Astrocyte (in vitro differentiated cells and primary cell): ENCODE data around the gene PCCA. TPM values are rescaled to one million over a fixed set of nuclear protein-coding genes. Genes with fewer than 3 reads are reported as not detected.

Experiments used
- DNase-seq: peaks from one replicate; pipeline ENCODE4 v3.0.0-alpha.2; 2010; ENCODE audit warnings: low read depth
- FAIRE-seq: peaks from 2 replicates; lab custom pipeline; 2011; peaks lifted over from hg19 to GRCh38; lab: Jason Lieb, UNC
- H2AFZ ChIP-seq: 2 replicates; pipeline ENCODE4 v1.6.0; 2012; ENCODE audit warnings: low read depth, low read length, inconsistent platforms
- H3K27ac ChIP-seq: 2 replicates; pipeline ENCODE4 v1.5.1; 2011; ENCODE audit warnings: low read depth, low read length, inconsistent platforms
- H3K27me3 ChIP-seq: 2 replicates; pipeline ENCODE4 v1.6.0; 2011; ENCODE audit warnings: low read length, inconsistent platforms; ENCODE audit not compliant: insufficient read depth
- H3K36me3 ChIP-seq: 2 replicates; pipeline ENCODE4 v1.5.1; 2011; ENCODE audit warnings: low read length, inconsistent platforms; ENCODE audit not compliant: insufficient read depth
- H3K4me1 ChIP-seq: 2 replicates; pipeline ENCODE4 v1.5.1; 2011; ENCODE audit warnings: low read length, inconsistent platforms; ENCODE audit not compliant: insufficient read depth
- H3K4me2 ChIP-seq: 2 replicates; pipeline ENCODE4 v1.6.0; 2012; ENCODE audit warnings: low read length, inconsistent platforms
- H3K4me3 ChIP-seq: 2 replicates; pipeline ENCODE4 v1.5.1; 2011; ENCODE audit warnings: low read depth, mild to moderate bottlenecking, low read length, inconsistent platforms; ENCODE audit not compliant: insufficient read depth
- H3K79me2 ChIP-seq: 2 replicates; pipeline ENCODE4 v1.6.0; 2012; ENCODE audit warnings: mild to moderate bottlenecking, low read length, inconsistent platforms; ENCODE audit not compliant: insufficient read depth
- H3K9ac ChIP-seq: 2 replicates; pipeline ENCODE4 v1.6.0; 2012; ENCODE audit warnings: mild to moderate bottlenecking, low read length, inconsistent platforms
- H3K9me3 ChIP-seq: 2 replicates; pipeline ENCODE4 v1.5.1; 2012; ENCODE audit warnings: low read depth, mild to moderate bottlenecking, low read length, inconsistent platforms; ENCODE audit not compliant: insufficient read depth
- H4K20me1 ChIP-seq: 2 replicates; pipeline ENCODE4 v1.6.0; 2012; ENCODE audit warnings: low read length, inconsistent platforms; ENCODE audit not compliant: insufficient read depth
- H3K27ac Mint-ChIP-seq: one replicate; pipeline ENCODE4 v1.8.0; 2021; ENCODE audit warnings: mild to moderate bottlenecking, mixed read lengths; ENCODE audit not compliant: unreplicated experiment
- H3K27me3 Mint-ChIP-seq: one replicate; pipeline ENCODE4 v1.8.0; 2021; ENCODE audit warnings: low read depth, mixed read lengths; ENCODE audit not compliant: unreplicated experiment
- H3K36me3 Mint-ChIP-seq: one replicate; pipeline ENCODE4 v1.8.0; 2021; ENCODE audit warnings: low read depth, mixed read lengths; ENCODE audit not compliant: unreplicated experiment
- H3K4me1 Mint-ChIP-seq: one replicate; pipeline ENCODE4 v1.8.0; 2021; ENCODE audit warnings: low read depth, mixed read lengths; ENCODE audit not compliant: unreplicated experiment
- H3K4me3 Mint-ChIP-seq: one replicate; pipeline ENCODE4 v1.8.0; 2021; ENCODE audit warnings: mild to moderate bottlenecking, moderate library complexity, mixed read lengths; ENCODE audit not compliant: unreplicated experiment
- H3K9me3 Mint-ChIP-seq: one replicate; pipeline ENCODE4 v1.8.0; 2021; ENCODE audit warnings: mild to moderate bottlenecking, mixed read lengths; ENCODE audit not compliant: unreplicated experiment
- CTCF ChIP-seq: IDR thresholded peaks from 2 replicates; pipeline ENCODE4 v1.5.1; 2011; ENCODE audit warnings: low read depth, mild to moderate bottlenecking, inconsistent platforms, low read length, moderate library complexity; ENCODE audit not compliant: insufficient read depth
- EZH2 ChIP-seq: IDR thresholded peaks from 2 replicates; pipeline ENCODE4 v1.6.1; 2012; ENCODE audit warnings: mild to moderate bottlenecking, low read length, inconsistent platforms; ENCODE audit not compliant: insufficient read depth
- total RNA-seq: library from RNA; stranded (reverse); gene quantifications from 2 replicates; pipeline ENCODE4 v1.2.1, GENCODE V29; 2021

Gene PCCA
- total RNA-seq, 1 donor from 2014 or later = 13.9 TPM

GRCh38 chr13:100234524-100235136 is 145.7 kb downstream of the PCCA start:
- no peak for TF ChIP-seq EZH2
- TF ChIP-seq CTCF = no peak
- peaks cover 7% of the 10 kb centered on the region for H3K4me1 Mint-ChIP-seq
- H3K36me3 Mint-ChIP-seq = no peaks in the 10 kb centered on the region
- no peaks in the 10 kb centered on the region for H3K36me3 ChIP-seq
- no peaks in the 10 kb centered on the region for H3K27me3 Mint-ChIP-seq
- H3K79me2 ChIP-seq = peaks cover 4% of the 10 kb centered on the region
- H3K4me3 Mint-ChIP-seq = no peak overlapping the region
- H3K4me1 ChIP-seq = peaks cover 8% of the 10 kb centered on the region
- no peaks in the 10 kb centered on the region for H3K9me3 Mint-ChIP-seq
- DNase-seq (peak; percentile 70), FAIRE-seq (peak; percentile 84)
- H2AFZ ChIP-seq = no peak overlapping the region
- no peak overlapping the region for H3K27ac Mint-ChIP-seq
- no peak overlapping the region for H3K27ac ChIP-seq
- H3K9ac ChIP-seq = peak overlapping the region; percentile 28
- no peaks in the 10 kb centered on the region for H3K27me3 ChIP-seq
- H3K9me3 ChIP-seq = no peaks in the 10 kb centered on the region
- H4K20me1 ChIP-seq = no peaks in the 10 kb centered on the region
- H3K4me3 ChIP-seq = no peak overlapping the region
- peak overlapping the region; percentile 60 for H3K4me2 ChIP-seq

- DNase-seq = peak; percentile 24
- Histone ChIP-seq H3K36me3 (no peaks in the 10 kb centered on the region), H3K4me2 (peak overlapping the region; percentile 60), H3K4me3 (no peak overlapping the region), H3K4me1 (peaks cover 8% of the 10 kb centered on the region), H3K27me3 (no peaks in the 10 kb centered on the region), H3K9ac (no peak overlapping the region), H3K27ac (no peak overlapping the region), H3K9me3 (no peaks in the 10 kb centered on the region), H3K79me2 (peaks cover 4% of the 10 kb centered on the region), H2AFZ (no peak overlapping the region), H4K20me1 (no peaks in the 10 kb centered on the region)
- FAIRE-seq = peak; percentile 23
- no peaks in the 10 kb centered on the region for H3K9me3 Mint-ChIP-seq
- peaks cover 7% of the 10 kb centered on the region for H3K4me1 Mint-ChIP-seq
- H3K27ac Mint-ChIP-seq = no peak overlapping the region
- no peaks in the 10 kb centered on the region for H3K36me3 Mint-ChIP-seq
- H3K4me3 Mint-ChIP-seq = no peak overlapping the region
- H3K27me3 Mint-ChIP-seq = no peaks in the 10 kb centered on the region
- TF ChIP-seq CTCF (peak; percentile 61), EZH2 (no peak)
Observed at GRCh38 chr13:100235311-100235901, 146.5 kb downstream of the PCCA start.
